ENCODE measurements around the gene DPT.

The DPT gene

DNA sequence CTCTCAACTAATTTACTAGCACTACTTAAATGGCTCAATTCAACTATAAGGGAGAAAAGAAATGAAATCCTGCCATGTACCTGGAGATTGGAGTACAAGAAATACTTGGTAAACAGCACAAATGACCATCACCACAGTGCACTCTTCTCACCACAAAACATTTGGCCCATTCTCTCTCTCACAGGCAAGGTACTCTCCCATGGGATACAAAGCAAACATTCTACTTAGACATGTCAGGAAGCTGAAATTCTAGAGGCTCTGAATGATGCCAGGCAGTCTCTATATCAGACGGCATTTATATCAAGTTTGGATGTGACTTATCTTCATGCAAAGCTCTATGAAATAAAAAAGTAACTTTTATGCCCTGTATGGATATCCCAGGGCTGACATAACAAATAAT is 72.5 kb downstream of the DPT start:
- no peak overlapping the region for H3K4me3 ChIP-seq (ENCODE audit: low read depth, low read length)
- TF ChIP-seq, protein P1, sequence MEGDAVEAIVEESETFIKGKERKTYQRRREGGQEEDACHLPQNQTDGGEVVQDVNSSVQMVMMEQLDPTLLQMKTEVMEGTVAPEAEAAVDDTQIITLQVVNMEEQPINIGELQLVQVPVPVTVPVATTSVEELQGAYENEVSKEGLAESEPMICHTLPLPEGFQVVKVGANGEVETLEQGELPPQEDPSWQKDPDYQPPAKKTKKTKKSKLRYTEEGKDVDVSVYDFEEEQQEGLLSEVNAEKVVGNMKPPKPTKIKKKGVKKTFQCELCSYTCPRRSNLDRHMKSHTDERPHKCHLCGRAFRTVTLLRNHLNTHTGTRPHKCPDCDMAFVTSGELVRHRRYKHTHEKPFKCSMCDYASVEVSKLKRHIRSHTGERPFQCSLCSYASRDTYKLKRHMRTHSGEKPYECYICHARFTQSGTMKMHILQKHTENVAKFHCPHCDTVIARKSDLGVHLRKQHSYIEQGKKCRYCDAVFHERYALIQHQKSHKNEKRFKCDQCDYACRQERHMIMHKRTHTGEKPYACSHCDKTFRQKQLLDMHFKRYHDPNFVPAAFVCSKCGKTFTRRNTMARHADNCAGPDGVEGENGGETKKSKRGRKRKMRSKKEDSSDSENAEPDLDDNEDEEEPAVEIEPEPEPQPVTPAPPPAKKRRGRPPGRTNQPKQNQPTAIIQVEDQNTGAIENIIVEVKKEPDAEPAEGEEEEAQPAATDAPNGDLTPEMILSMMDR (IDR thresholded peaks at IDR 0.05; ENCODE audit: low read depth, low read length) = no peak

DNA sequence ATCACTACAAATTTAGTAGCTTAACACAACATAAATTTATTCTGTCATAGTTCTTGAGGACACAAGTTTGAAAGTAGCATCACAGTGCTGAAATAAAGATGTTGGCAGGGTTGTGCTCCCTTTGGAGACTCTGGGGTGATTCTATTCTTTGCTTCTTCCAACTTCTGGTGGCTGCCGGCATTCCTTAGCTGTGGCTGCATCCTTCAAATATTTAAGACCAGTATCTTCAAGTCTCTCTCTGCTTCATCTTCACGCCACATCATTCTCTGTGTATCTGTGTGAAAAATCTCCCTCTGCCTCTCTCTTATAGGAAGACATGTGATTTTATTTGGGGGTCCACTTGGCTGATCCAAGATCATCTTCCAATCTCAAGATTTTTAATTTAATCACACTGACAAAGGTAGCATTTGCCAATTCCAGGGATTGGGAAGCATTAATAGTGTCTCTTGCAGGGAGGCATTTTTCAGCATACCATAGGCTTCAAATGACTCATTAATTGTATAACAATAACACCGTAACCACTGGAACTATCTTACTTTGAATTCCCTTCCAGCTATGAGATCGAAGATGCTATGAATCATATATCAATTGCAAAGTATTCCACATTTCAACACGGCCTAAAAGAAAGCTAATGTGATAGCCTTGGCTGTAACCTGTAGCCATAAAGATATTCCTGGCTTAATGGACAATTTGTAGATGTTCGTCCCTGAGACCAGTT is 74.6 kb downstream of the DPT start:
- TF ChIP-seq, protein P1 (IDR thresholded peaks at IDR 0.05; ENCODE audit: low read depth, low read length) = no peak
- H3K4me3 ChIP-seq (ENCODE audit: low read depth, low read length) = no peak overlapping the region

DNA sequence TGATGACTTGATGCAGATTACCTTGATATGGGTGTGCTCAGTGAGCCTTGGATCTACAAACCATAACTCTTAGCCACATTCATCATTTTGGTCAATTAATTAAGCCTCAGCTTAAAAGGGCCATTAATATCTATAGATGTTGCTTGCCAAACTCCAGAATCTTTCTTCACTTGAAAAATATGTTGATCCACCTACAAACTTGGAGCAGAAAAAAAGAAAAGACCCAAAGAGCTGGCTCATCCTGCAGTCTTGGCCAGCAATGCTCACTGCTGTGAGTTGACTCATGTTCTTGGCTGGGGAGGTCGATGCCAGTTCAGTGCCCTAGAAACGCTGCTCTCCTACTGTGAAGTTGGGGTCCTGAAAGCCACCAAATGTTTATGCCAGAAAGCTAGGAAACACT is 75.4 kb downstream of the DPT start:
- TF ChIP-seq, protein P1 (IDR thresholded peaks at IDR 0.05; ENCODE audit: low read depth, low read length) = no peak
- H3K4me3 ChIP-seq (ENCODE audit: low read depth, low read length) = no peak overlapping the region

DNA sequence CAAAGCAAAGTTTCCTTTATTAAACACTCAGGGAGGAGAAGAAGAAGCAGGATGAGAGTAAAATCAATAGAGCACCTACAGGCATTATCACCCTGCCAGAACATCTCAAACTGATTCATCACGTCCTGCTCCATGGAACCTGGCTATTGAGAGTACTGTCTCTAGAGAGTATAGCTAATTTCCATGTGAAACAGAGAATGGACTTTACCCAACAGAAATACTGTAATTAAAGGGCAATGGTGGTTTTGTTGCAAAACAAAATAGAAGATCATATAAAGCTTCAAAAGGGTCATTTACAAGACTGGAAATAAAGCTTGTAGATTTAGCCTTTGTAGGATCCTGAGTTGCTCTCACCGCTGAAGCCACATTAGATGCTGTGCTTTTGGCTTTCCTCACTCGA is 83.3 kb downstream of the DPT start:
- H3K4me3 ChIP-seq (ENCODE audit: low read depth, low read length) = no peak overlapping the region
- TF ChIP-seq, protein P1 (IDR thresholded peaks at IDR 0.05; ENCODE audit: low read depth, low read length) = no peak
